BJ (cell line): ENCODE results near the gene NECTIN1. TPM values are rescaled to one million over a fixed set of nuclear protein-coding genes. Genes with fewer than 3 reads are reported as not detected.

Source experiments
- CTCF ChIA-PET: fragments of 350-600 bp; formaldehyde crosslinking; extraction: SDS; loops from one replicate; lab custom pipeline; 2021; ENCODE audit warnings: antibody characterized with exemption, inconsistent platforms; lab: Yijun Ruan, JAX
- POLR2A ChIA-PET: fragments of 300-600 bp; sonication (Branson Sonifier 250); formaldehyde crosslinking; extraction: SDS; loops from one replicate; lab custom pipeline; 2021; ENCODE audit warnings: antibody characterized with exemption; lab: Charles Lee
- DNase-seq: peaks from one replicate; pipeline ENCODE4 v3.0.0-alpha.2; 2011; ENCODE audit warnings: low read depth
- H3K27me3 ChIP-seq: 2 replicates; pipeline ENCODE4 v1.6.0; 2011; ENCODE audit warnings: low read length; ENCODE audit not compliant: control insufficient read depth, insufficient read depth
- H3K36me3 ChIP-seq: 2 replicates; pipeline ENCODE4 v1.5.1; 2011; ENCODE audit warnings: low read length; ENCODE audit not compliant: control insufficient read depth, insufficient read depth
- H3K4me3 ChIP-seq: 2 replicates; pipeline ENCODE4 v1.5.1; 2011; ENCODE audit warnings: low read depth, mild to moderate bottlenecking, control low read depth, low read length
- polyA plus RNA-seq: library from polyadenylated mRNA; depleted of rRNA; stranded (reverse); fragments of >200 nt; gene quantifications from 2 replicates; pipeline ENCODE4 v1.2.3, GENCODE V29; 2011
- TF ChIP-seq, protein P1 (sequence below): IDR thresholded peaks from 2 replicates; pipeline ENCODE4 v1.5.1; 2011; ENCODE audit warnings: low read depth, mild to moderate bottlenecking, control low read depth, inconsistent platforms, low read length, moderate library complexity; ENCODE audit not compliant: insufficient read depth

Gene NECTIN1
- polyA plus RNA-seq, 1 experiment: 3.0 TPM

DNA sequence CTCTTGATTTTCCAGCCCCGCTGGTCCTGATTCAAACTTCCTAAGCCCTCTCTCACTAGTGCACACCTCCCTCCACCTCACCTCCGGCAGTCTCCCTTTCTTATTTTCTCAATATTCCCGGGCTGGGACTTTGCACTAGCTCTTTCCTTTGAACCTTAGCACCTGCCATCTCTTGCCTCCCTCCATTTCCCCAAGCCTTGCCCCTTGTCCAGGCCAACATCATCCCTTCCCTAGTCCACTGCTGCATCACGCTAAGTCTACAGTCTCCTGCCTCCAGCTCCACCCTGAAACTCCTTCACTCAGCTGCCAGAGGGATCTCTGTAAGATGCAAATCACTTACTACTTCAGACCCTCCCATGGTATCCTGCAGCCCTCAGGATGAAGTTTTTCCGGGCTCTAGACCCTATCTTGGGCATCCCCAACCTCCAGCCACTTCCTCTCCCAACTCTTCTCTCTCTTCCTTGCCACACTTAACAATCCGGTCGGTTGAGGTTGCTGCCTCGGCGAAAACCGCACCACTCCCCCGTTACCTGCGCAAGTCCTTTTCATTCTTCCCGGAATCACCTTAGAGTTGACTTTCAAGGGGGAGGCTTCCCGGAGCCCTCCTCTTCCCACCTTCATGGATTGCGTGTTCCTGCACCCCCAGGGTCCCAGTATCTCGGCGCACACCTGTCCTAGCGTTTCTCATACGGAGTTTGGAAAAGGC is 42.7 kb downstream of the NECTIN1 start:
- CTCF ChIA-PET: interaction anchor here (1.7 kb wide), 1 partner anchor 43 kb away, joined by 6 read pairs; the partner anchor contains the start of gene NECTIN1
- H3K27me3 ChIP-seq: no peaks in the 10 kb centered on the region
- no peak overlapping the region for H3K4me3 ChIP-seq
- TF ChIP-seq, protein P1, sequence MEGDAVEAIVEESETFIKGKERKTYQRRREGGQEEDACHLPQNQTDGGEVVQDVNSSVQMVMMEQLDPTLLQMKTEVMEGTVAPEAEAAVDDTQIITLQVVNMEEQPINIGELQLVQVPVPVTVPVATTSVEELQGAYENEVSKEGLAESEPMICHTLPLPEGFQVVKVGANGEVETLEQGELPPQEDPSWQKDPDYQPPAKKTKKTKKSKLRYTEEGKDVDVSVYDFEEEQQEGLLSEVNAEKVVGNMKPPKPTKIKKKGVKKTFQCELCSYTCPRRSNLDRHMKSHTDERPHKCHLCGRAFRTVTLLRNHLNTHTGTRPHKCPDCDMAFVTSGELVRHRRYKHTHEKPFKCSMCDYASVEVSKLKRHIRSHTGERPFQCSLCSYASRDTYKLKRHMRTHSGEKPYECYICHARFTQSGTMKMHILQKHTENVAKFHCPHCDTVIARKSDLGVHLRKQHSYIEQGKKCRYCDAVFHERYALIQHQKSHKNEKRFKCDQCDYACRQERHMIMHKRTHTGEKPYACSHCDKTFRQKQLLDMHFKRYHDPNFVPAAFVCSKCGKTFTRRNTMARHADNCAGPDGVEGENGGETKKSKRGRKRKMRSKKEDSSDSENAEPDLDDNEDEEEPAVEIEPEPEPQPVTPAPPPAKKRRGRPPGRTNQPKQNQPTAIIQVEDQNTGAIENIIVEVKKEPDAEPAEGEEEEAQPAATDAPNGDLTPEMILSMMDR: no peak
- POLR2A ChIA-PET: no interaction called here
- no peaks in the 10 kb centered on the region for H3K36me3 ChIP-seq
- no peak for DNase-seq

DNA sequence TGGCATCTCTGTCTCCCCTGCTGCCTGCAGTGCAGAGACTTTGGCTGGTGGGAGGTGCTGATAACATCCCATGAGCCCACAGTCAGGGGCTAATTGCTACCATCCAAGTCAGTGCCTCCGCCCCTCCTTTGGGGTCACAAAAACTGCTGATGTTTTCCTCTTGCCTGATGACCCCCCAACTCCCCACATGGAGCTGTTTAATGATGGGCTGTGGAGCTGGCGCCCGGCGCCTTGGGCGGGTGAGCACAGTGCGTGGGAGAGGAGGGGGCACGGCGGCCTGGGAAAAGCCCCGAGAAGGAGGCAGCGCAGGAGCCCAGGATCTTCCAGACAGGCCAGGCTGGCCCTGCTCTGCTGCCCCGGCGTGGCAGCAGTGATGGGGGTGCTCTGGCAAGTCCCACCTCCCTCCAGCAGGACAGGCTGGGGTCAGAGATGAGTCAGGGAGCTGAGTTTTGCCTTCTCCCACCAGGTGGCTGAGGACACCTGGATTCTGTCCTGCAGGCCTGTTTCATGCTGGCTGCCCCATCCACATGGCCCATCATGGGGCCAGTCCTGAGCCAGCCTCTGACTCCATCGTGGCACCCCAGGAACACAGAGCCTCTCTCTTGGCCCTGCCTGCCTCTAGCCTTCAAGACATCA is 43.8 kb downstream of the NECTIN1 start:
- CTCF ChIA-PET: interaction anchor here (1.7 kb wide), 1 partner anchor 44 kb away, joined by 6 read pairs; the partner anchor contains the start of gene NECTIN1
- TF ChIP-seq, protein P1: no peak
- H3K27me3 ChIP-seq: no peaks in the 10 kb centered on the region
- POLR2A ChIA-PET: no interaction called here
- H3K36me3 ChIP-seq: no peaks in the 10 kb centered on the region
- H3K4me3 ChIP-seq: no peak overlapping the region
- DNase-seq: no peak

DNA sequence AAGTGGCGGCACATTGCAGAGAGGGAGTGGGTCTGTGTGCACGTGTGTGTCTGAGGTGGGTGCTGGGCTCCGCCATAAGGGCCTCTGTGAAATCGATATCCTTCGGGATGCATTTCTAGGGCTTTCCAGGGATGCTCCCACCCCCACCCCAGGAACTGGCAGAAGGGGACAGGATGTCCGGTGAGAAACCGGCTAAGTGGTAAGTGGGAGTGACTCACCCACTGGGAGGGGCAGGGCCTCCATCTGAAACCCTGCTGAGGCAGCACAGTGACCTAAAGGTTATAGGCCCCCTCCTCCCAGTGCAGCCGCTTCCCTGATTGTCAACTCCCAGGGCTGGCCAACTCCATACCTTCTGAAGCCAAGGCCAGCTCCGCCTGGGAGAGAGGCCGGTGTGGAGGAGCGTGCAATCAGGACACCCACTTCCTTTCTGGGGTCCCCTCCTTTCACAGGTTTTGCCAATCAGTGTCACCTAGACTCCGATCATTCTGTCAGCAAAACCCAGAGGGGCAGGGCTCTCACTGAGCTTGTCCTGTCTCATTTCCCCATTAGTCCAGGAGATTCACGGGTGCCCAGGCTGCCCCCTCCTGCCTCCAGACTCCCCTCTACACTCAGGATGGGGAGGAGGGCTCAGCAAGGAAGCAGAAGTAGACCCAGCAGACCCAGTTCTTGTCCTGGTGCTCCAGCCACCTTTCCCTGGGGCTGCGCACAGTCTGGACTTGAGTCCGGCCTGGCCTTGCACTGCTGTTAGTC is 44.5 kb downstream of the NECTIN1 start:
- CTCF ChIA-PET: no interaction called here
- POLR2A ChIA-PET: no interaction called here
- H3K4me3 ChIP-seq: no peak overlapping the region
- no peak for DNase-seq
- H3K27me3 ChIP-seq: no peaks in the 10 kb centered on the region
- TF ChIP-seq, protein P1: no peak
- no peaks in the 10 kb centered on the region for H3K36me3 ChIP-seq

DNA sequence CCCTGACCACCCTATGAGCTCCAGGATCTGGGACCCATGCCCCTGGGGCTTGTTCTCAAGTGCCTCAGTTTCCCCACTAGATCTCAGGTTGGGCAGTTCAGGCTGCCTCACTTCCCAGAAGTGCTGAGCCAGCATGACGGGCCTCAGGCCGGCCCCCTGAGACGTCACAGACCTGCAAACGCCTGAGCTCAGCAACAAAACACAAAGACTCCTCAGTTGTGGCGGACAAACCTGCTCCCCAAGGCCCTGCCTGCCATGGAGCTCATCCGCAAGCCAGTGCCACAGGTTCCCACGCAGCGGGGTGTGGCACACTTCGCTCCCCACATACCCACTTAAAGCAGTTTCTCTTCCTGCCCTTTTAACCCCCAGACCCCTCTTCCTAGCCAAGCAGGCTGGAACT is 45.2 kb downstream of the NECTIN1 start:
- CTCF ChIA-PET: interaction anchor here (1.0 kb wide), 1 partner anchor 8 kb away, joined by 5 read pairs; no protein-coding TSS in a partner anchor
- no peak for DNase-seq
- POLR2A ChIA-PET: no interaction called here

More for the DNA sequence above, 45.2 kb downstream of the NECTIN1 start:
- Histone ChIP-seq H3K4me3 (no peak overlapping the region), H3K36me3 (no peaks in the 10 kb centered on the region), H3K27me3 (no peaks in the 10 kb centered on the region)
- TF ChIP-seq, protein P1: no peak
